A172 (cell line): Measurements from ENCODE around the gene MYT1. TPM values are rescaled to one million over a fixed set of nuclear protein-coding genes. Genes with fewer than 3 reads are reported as not detected.
"Not testable (repeated sequence)": the region's sequence is repeated elsewhere in the genome, so short reads cannot be mapped to it uniquely, and the experiment has no call there.

Experiments used
- DNase-seq: peaks from one replicate; pipeline ENCODE4 v3.0.0-alpha.2; 2015; ENCODE audit warnings: low spot score
- total RNA-seq: library from RNA; depleted of rRNA; stranded (reverse); fragments of >200 nt; shearing (Covaris generic); gene quantifications from 2 replicates; pipeline ENCODE4 v1.2.3, GENCODE V29; 2014; rRNA removed

MYT1 gene
- total RNA-seq, 1 experiment from 2014 or later: 2.4 TPM

DNA sequence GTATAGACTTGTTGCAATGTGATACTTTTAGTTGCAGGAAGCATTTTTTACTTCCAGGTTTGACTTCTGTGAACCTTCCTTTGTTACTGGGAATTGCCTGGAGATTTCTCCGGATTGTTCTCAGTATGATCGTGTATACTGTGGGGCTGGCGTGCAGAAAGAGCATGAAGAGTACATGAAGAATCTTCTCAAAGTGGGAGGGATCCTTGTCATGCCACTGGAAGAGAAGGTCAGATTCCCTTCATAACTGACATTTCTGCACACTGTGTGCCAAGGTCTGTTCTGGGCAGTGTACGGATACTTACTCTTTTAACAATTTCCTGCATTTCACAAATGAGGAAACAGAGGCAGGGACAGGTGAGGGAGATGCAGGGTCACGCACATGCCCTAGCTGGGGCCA lies 100.9 kb downstream of the MYT1 start:
- DNase-seq: no peak

- no peak for DNase-seq
Observed at GRCh38 chr20:64266988-64267387, 102.7 kb downstream of the MYT1 start.

- no peak for DNase-seq
Observed at GRCh38 chr20:64268174-64268573, 103.9 kb downstream of the MYT1 start.

GRCh38 chr20:64269604-64270411 lies 105.6 kb downstream of the MYT1 start:
- no peak for DNase-seq

DNA sequence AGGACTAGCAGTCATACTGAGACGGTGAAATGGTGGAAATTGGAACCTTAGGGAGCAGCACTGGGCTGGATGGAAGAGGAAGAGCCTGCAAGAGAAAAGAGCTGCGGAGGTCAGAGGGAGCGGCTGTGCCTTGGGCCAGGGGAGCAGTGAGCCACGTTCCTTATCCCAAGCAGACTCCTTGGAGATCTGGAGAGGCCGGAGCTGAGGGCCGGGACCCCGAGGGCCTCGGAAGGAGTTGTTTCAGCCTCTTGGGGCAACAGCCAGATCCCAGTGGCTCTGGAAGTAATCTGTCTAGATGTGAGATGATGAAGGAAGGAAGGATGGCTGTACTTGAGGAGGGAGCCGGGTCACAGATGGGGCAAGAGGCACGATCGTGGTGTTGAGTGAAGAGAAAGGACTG lies 107.4 kb downstream of the MYT1 start:
- no peak for DNase-seq

DNA sequence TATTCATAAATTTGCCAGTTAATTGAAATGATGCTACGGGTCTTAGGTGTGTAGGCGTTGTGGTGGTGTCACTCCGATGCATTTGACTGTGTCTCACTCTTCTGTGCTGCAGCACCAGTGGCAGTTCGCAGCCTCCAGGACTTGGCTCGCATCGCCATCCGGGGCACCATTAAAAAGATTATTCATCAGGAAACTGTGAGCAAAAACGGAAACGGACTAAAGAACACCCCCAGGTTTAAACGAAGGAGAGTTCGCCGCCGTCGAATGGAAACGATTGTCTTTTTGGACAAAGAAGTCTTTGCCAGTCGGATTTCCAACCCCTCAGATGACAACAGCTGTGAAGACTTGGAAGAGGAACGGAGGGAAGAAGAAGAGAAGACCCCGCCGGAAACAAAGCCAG lies 108.9 kb downstream of the MYT1 start:
- DNase-seq: no peak

DNA sequence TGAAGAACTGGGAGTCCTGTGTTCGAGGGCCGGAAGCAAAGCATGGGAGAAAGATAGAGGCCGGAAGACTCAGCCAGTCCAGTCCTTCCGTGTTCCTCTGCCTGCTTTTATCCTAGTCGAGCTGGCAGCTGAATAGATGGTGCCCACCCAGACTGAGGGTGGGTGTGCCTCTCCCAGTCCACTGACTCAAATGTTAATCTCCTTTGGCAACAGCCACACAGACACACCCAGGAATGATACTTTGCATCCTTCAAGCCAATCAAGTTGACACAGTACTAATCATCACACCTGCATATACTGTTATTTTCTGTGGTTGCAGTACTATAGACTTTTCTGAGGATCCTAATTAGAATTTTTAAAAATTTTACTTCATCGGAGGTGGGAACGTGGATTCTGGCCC lies 112.6 kb downstream of the MYT1 start:
- DNase-seq: no peak

- no peak for DNase-seq
Observed at GRCh38 chr20:64277571-64278316, 113.5 kb downstream of the MYT1 start.

GRCh38 chr20:64278317-64278681 lies 114.0 kb downstream of the MYT1 start:
- no peak for DNase-seq

- no peak for DNase-seq
Observed at GRCh38 chr20:64279826-64280459, 115.7 kb downstream of the MYT1 start.

GRCh38 chr20:64280460-64280843 lies 116.2 kb downstream of the MYT1 start:
- DNase-seq: no peak

GRCh38 chr20:64283646-64284045 lies 119.4 kb downstream of the MYT1 start:
- DNase-seq: no peak

- DNase-seq: peak; percentile 63
Observed at GRCh38 chr20:64285579-64286446, 121.6 kb downstream of the MYT1 start.

GRCh38 chr20:64286447-64287263 lies 122.4 kb downstream of the MYT1 start:
- not testable (repeated sequence) for DNase-seq

DNA sequence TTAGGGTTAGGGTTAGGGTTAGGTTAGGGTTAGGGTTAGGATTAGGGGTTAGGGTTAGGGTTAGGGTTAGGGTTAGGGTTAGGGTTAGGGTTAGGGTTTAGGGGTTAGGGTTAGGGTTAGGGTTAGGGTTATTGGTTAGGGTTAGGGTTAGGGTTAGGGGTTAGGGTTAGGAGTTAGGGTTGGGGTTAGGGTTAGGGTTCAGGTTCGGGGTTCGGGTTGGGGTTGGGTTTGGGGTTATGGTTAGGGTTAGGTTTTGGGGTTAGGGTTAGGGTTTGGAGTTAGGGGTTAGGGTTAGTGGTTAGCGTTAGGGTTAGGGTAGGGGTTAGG lies 123.0 kb downstream of the MYT1 start:
- DNase-seq: not testable (repeated sequence)

Other genes with a start within 250 kb of the MYT1 start
- 27.2 and 27.6 TPM in 2 replicates for gene UCKL1, start 208.0 kb upstream of the MYT1 start, total RNA-seq
- gene ZNF512B, start 194.5 kb upstream of the MYT1 start, total RNA-seq: 16.8 and 17.0 TPM in 2 replicates
- 0.77 TPM in 1 of 2 replicates, not detected in the other for gene SAMD10, start 184.8 kb upstream of the MYT1 start, total RNA-seq
- 74.2 and 74.7 TPM in 2 replicates for gene PRPF6, start 183.3 kb upstream of the MYT1 start, total RNA-seq
- 0.89 and 1.2 TPM in 2 replicates for gene C20orf204, start 128.3 kb upstream of the MYT1 start, total RNA-seq
- gene SOX18, start 114.8 kb upstream of the MYT1 start, total RNA-seq: 0.21 and 1.9 TPM in 2 replicates
- gene TCEA2, start 101.3 kb upstream of the MYT1 start, total RNA-seq: 52.7 and 58.3 TPM in 2 replicates
- gene RGS19, start 84.9 kb upstream of the MYT1 start, total RNA-seq: 29.3 and 29.5 TPM in 2 replicates
- gene OPRL1, start 84.4 kb upstream of the MYT1 start, total RNA-seq: 0.81 and 1.2 TPM in 2 replicates
- gene LKAAEAR1, start 80.1 kb upstream of the MYT1 start, total RNA-seq: 0.24 TPM in 1 of 2 replicates, not detected in the other
- not detected in 2 replicates for gene NPBWR2, start 56.9 kb upstream of the MYT1 start, total RNA-seq
- gene PCMTD2, start 91.3 kb downstream of the MYT1 start, total RNA-seq: 42.4 and 78.3 TPM in 2 replicates